ENCODE measurements around the gene PRKAG3.
A peak's percentile ranks its signal among the peaks of the same experiment; 100 is the strongest.
"Not testable (repeated sequence)": the region's sequence is repeated elsewhere in the genome, so short reads cannot be mapped to it uniquely, and the experiment has no call there.

The PRKAG3 gene

DNA sequence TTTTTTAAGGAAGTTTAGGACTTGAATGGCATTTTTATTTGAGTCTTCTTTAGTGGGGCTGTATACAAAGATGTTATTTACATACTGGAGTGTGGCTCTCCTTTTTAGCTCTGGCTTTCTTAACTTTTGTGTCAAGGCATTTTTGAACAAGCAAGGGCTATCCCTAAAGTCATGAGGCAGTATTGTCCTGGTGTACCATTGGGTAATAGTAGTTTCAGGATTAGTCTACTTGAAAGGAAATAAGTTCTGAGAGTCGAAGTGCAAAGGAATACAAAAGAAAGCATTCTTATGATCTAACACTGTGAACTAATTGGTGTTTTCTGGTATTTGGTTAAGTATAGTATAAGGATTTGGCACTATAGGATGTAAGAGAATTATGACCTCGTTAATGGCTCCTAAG is 51.6 kb downstream of the PRKAG3 start:
- peak; percentile 54 for DNase-seq

GRCh38 chr2:218777276-218777990 is 54.2 kb downstream of the PRKAG3 start:
- DNase-seq: no peak

DNA sequence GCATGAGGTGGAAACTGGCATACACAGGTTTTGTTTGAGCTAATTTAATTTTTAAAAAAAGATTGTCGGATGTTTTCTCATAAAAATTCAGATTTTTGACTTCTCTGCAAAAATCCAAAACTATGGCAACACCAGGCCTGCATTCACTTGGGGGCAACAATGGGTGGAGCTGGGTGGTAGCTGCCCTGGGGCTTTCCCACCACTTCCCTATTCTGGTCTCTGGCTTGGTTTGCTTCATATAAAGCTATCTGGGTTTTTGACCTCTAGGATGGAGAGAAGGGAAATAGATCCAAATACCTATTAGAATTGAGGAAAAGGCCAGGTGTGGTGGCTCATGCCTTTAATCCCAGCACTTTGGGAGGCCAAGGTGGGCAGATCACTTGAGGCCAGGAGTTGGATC is 55.1 kb downstream of the PRKAG3 start:
- no peak for DNase-seq

GRCh38 chr2:218773881-218774280 is 57.7 kb downstream of the PRKAG3 start:
- no peak for DNase-seq

DNA sequence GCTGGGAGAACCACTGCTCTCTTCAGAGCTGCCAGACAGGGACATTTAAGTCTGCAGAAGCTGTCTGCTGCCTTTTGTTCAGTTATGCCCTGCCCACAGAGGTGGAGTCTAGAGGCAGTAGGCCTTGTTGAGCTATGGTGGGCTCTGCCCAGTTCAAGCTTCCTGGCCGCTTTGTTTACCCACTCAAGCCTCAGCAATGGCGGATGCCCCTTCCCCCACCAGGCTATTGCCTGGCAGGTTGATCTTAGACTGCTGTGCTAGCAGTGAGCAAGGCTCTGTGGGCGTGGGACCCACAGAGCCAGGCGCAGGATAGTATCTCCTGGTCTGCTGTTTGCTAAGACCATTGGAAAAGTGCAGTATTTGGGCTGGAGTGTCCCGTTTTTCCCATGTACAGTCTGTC is 58.8 kb downstream of the PRKAG3 start:
- not testable (repeated sequence) for DNase-seq

Data from suppressor macrophage treated with lipopolysaccharide for 4 hours (primary cell).